ENCODE measurements around the gene PPP6R3.
"Not testable (repeated sequence)": the region's sequence is repeated elsewhere in the genome, so short reads cannot be mapped to it uniquely, and the experiment has no call there.

Gene PPP6R3

GRCh38 chr11:68457216-68457897 lies 3.2 kb upstream of the PPP6R3 start:
- in situ Hi-C loops (cut with MboI; ENCODE audit: low sequenced_read_pairs), result no loop called here

- in situ Hi-C loops (cut with MboI; ENCODE audit: low sequenced_read_pairs), result no loop called here
Measured at GRCh38 chr11:68457898-68458249, 2.7 kb upstream of the PPP6R3 start.

DNA sequence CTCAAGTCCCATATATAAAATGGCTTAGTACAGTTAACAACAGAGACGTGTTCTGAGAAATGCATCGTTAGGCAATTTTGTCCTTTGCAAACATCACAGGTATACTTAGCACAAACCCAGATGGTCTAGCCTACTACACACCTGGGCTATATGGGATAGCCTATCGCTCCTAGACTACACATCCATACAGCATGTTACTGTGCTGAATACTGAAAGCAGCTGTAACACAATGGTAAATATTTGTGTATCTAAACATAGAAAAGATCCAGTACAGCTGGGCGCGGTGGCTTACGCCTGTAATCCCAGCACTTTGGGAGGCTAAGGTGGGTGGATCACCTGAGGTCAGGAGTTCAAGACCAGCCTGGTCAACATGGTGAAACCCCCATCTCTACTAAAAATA lies 2.2 kb upstream of the PPP6R3 start:
- in situ Hi-C loops (cut with MboI; ENCODE audit: low sequenced_read_pairs), result not testable (repeated sequence)

DNA sequence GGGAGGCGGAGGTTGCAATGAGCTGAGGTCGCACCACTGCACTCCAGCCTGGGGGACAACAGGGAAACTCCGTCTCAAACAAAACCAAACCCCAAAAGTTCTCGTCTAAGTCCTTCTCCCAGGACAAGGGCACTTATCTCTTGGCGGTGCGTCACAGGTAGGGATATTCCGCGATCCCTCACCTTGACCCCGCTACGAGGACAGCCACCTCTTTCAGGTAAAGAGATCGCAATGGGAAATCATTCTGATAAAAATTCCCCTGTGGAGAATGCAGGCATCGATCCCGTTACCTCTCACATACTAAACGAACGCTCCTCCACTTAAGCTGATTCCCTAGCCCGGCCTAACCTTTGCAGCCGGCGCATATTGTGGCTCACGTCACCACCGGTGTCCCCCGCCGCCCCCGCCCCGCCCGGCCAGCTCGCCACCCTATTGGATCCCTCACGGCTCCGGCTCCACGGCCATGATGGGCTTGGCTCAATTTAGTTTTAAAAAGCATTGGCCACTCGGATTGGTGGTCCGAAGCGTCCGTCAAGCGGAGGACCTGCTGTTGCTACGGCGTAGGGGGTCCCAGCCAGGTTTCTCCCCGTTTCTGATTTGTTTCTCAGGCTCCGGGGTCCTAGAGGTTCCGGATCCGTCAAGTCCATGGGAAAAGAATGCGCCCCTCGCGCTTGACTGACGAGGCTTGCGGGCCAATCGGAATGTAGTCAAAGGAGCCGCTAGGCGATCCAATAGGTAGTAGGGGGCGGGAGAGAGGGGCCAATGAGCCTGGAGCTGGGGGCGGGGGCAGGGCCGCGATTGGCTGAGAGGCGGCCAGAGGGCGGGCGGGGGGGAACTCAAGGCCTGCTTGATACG lies 439 bp upstream of the PPP6R3 start:
- in situ Hi-C loops (cut with MboI; ENCODE audit: low sequenced_read_pairs), result no loop called here

DNA sequence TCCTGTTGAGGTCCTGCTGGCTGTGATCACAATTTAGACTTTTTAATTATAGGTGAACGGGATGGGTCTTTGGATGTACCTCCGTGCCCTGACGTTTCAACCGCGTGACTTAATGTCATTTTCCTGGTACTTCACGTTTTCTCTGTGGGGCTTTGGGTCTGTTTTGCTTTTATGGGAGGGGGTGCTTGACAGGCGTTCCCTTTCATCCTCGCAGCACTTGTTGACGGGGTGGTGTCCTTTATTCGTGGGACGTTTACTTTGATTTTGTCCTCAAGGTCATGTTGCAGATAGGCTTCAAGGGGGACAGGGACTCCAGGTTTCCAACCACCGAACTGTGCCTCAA lies 994 bp downstream of the PPP6R3 start:
- in situ Hi-C loops (cut with MboI; ENCODE audit: low sequenced_read_pairs), result no loop called here

- in situ Hi-C loops (cut with MboI; ENCODE audit: low sequenced_read_pairs), result no loop called here
Measured at GRCh38 chr11:68463714-68464113, 3.2 kb downstream of the PPP6R3 start.

DNA sequence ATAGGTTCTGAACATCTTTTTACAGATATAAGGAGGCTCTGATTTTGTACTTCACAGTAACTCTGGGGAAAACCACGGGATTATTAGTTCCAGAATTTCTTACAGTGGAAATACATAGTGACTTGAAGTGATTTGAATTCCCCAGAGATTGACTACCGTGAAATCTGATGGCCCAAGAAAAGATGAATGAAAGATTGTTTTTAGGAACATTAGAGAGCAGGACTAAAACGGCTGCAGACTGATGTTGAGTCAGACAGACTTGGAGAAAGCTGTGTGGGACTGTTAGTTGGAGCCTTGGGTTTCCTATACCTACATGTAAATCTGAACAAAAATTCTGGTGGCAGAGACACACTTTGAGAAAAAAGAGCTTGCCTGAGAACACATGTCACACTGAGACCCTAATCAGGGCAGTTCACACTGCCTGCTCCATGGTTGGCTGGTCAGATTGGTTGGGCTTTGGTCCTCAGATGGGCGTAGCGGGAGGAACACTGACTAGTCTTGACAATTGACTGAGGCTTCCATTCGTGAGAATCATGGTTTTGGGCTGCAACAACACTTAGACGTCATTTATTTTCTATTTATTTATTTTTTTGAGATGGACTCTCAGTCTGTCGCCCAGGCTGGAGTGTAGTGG lies 6.8 kb downstream of the PPP6R3 start:
- in situ Hi-C loops (cut with MboI; ENCODE audit: low sequenced_read_pairs), result no loop called here

DNA sequence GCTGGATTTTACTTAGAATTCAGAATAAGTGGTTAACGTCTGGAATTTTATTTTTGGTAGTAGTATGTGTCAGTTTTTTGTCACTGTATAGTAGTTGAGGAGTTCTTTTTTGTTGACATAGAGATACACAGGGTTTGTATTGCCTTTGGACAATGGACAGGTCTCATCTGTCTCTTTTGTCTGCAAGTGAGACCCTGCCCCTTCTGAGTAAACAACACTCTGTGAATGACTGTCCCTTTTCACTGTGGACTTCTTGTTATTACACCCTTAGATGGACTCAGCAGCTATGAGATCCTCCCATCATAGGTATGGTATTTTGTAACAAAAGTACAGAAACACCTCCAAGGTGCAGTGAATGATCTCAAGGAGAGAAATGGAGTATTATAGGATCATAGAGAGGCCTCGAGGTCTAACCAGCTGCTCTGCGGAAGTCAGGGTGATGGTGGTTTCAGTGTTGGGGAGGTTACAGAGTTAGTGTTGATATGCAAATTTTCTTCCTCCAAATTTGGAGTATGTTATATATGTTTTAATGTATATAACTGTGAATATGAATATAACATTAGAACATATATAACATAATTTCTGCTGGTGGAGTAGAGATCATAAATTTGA lies 7.8 kb downstream of the PPP6R3 start:
- in situ Hi-C loops (cut with MboI; ENCODE audit: low sequenced_read_pairs), result no loop called here

GRCh38 chr11:68469122-68469521 lies 8.6 kb downstream of the PPP6R3 start:
- in situ Hi-C loops (cut with MboI; ENCODE audit: low sequenced_read_pairs), result no loop called here

- in situ Hi-C loops (cut with MboI; ENCODE audit: low sequenced_read_pairs), result no loop called here
Measured at GRCh38 chr11:68469642-68470041, 9.1 kb downstream of the PPP6R3 start.

DNA sequence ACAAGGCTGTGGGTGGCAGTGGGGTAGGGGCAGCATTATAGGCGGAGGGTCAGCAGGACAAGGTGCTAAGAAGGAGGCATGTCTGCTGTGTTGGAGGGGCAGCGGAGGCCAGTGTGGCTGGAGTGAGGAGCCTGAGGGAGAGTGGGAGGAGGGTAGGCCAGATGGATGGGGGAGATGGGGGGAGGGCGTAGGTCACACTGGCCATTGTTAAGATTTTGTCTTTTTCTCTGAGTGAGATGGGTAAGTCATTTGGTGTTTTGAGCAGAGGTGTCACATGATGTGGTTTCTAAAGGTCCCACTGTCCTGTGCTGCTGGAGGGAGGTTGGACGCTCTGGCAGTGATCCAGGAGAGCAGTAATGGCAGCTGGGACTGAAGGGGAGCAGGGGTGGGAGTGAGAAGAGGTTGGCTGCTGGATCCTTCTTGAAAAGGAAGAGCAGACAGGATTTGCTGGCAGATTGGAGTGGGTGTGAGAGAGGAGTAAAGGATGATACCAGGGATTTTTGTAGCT lies 9.8 kb downstream of the PPP6R3 start:
- in situ Hi-C loops (cut with MboI; ENCODE audit: low sequenced_read_pairs), result no loop called here

DNA sequence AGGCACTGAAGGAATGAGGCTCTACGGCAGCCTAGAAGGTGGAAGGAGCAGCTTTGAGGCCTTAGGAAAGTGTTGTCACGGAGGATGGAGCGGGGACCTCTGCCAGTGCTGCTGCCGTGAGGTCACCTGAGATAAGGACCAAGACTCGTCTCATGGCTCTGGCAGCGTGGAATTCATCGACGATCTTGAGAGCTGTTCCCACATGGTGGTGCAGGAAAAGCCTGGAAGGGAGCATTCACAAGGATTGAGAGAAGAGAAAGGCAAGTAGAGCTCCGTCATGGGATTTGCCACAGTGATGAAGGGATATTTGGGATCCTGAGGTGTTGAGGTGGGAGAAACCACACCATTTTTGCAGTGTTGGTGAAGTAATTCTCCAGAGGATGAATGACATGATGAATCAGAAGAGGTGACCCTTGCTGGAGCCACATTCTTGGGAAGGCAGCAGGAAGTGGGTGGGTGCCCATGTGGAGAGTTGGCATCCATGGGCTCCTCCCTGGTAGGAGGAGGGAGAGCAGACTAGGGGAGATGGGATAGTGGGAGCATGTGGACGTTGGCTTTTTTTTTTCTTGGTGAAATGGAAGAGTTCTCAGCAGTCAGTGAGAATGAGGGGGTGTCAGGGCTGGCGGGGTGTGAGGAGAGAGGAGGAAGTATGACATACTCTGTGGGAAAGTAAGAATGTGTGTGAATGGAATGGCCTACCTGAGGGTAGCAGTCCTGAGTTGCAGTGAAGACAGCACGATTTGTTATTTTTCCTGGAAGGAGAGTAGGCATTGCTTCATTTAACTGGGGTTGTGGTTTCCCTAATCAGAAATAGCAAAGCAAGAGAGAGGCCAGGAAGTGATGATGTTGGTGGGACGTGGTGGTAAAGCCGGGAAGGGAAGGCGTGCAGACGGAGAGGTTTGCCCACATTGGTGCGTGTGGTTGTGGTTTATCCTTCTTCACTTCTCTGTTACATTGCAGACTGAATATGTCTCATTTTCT lies 11.1 kb downstream of the PPP6R3 start:
- in situ Hi-C loops (cut with MboI; ENCODE audit: low sequenced_read_pairs), result no loop called here

DNA sequence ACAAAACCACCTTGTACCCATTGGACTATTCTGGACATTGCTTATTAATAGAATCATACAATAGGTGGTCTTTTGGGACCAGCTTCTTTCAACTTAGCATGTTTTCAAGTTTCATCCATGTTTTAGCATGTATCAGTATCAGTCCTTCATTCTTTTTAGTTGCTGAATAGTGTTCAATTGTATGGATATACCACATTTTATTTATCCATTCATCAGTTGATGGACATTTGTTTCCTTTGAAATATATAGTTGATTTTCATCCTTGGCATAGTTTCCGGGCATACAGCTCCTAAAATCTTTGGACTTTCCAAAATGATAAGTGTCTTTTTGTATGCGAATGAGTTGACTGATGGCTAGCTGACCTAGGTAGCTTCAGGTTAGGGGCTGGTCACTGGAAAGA lies 12.2 kb downstream of the PPP6R3 start:
- in situ Hi-C loops (cut with MboI; ENCODE audit: low sequenced_read_pairs), result no loop called here

GRCh38 chr11:68473693-68474092 lies 13.1 kb downstream of the PPP6R3 start:
- in situ Hi-C loops (cut with MboI; ENCODE audit: low sequenced_read_pairs), result no loop called here

DNA sequence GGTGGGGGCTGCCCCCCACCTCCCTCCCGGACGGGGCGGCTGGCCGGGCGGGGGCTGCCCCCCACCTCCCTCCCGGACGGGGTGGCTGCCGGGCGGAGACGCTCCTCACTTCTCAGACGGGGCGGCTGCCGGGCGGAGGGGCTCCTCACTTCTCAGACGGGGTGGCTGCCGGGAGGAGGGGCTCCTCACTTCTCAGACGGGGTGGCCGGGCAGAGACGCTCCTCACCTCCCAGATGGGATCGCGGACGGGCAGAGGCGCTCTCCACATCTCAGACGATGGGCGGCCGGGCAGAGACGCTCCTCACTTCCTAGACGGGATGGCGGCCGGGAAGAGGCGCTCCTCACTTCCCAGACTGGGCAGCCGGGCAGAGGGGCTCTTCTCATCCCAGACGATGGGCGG lies 15.1 kb downstream of the PPP6R3 start:
- in situ Hi-C loops (cut with MboI; ENCODE audit: low sequenced_read_pairs), result not testable (repeated sequence)

DNA sequence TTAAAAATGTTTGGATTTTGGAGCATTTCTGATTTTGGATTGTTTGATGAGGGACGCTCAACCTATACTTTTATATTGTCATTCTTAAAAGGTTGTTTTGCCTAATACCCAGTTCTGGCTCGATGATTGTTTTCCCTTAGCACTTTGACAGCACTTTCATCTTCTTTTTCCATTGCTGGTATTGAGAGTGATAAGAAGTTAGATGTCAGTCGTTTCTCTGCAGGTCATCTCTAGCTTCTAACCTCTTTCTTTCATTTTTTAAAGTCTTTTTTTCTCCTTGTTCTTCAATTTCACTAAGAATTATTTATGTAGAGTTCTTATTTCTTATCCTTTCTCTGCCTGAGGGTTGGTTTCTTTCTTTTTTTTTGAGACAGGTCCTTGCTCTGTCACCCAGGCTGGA lies 18.8 kb downstream of the PPP6R3 start:
- in situ Hi-C loops (cut with MboI; ENCODE audit: low sequenced_read_pairs), result no loop called here

GRCh38 chr11:68480193-68480592 lies 19.6 kb downstream of the PPP6R3 start:
- in situ Hi-C loops (cut with MboI; ENCODE audit: low sequenced_read_pairs), result no loop called here

- in situ Hi-C loops (cut with MboI; ENCODE audit: low sequenced_read_pairs), result no loop called here
Measured at GRCh38 chr11:68480852-68481510, 20.4 kb downstream of the PPP6R3 start.

- in situ Hi-C loops (cut with MboI; ENCODE audit: low sequenced_read_pairs), result no loop called here
Measured at GRCh38 chr11:68481579-68482240, 21.2 kb downstream of the PPP6R3 start.

Measured in HL-60/S4 (cell line).